Measurements from ENCODE around the gene MGAT3.

The MGAT3 gene

DNA sequence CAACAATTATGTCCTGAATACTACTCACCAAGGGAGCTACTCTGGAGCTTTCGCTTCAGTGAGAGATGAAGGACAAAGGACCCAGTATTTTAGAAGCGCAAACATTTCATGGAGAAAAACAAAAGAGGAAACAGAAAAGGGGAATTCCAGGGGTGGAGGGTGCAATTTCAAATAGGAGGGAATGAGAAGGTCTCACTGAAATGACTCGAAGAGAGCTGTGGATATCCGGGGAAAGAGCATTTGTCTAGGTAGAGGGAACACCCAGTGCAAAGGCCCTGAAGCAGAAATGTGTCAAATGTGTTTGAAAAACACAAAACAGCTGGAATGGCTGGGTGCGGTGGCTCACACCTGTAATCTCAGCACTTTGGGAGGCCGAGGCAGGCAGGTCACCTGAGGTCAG lies 73.3 kb downstream of the MGAT3 start:
- no peak for DNase-seq

DNA sequence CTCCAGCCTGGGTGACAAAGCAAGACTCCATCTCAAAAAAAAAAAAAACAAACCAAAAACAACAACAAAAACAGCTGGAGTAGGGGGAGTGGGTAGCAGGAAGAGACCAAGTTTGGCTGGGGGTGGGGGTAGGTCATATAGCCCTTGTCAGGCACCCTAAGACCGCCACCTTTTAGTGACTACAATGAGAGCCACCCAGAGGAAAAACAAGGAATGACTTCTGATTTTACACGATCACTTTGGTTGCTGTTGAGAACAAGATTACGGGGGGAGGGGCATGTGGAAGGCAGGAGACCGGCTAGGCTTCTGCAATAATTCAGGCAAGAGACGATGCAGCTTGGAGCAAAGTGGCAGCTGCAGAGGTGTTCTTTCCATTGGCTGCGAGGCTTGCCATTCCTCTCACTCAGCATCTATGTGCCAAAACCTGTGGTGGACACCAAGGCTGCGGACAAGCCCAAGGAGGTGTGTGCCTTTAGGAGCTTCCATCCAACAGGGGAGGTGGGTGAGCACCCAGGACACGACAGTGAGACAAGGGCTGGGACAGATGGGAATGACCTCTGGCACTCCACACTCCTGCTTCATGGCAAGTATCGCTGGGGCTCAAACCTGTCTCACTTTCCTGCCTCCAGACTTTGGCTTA lies 74.0 kb downstream of the MGAT3 start:
- no peak for DNase-seq

DNA sequence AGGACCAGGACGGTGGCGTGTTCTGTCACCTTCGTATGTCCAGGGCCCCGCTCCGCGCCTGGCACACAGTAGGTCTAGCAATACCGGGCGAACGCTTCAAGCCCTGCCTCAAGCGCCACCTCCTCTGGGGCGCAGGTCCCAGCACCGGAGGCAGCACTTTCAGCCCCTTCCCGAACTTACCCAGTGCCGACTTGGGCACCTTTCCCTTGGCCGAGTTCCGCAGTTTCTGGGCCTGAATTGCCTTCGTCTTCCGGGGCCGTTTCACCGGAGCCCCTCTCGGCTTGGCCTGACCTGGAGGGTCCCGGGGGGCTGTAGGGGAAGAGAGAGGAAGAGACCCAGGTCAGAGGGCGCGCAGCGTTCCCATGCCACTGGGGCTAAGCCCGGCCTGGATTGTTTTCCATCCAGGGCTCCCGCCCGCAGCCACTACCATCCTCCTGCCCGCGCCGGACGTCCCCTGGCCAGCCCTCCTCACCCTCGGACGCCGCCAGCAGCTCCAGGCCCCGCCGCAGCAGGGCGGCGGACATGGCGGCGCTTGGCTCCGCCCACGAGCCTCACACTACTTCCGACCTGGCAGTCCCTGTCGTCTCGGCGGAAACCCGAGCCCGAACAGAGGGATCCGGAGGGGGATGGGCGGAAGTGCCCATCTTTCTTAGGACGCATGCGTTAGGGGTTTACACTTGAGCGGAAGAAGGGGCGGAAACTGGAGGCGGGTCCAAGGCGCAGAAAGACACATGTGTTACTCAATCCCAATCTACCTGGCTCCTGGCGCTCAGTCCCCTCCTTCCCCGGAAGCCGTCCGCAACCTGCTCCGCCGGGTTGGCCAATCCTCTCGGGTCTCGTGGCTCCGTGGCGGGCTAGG lies 75.6 kb downstream of the MGAT3 start, which contains the start of gene RPS19BP1:
RPS19BP1 (minus strand) TSS at position 534 of the 859 bp plus-strand sequence; CDS start at position 524, 10 bp downstream.
- DNase-seq, result peak; percentile 79 to 100 (median 97)

DNA sequence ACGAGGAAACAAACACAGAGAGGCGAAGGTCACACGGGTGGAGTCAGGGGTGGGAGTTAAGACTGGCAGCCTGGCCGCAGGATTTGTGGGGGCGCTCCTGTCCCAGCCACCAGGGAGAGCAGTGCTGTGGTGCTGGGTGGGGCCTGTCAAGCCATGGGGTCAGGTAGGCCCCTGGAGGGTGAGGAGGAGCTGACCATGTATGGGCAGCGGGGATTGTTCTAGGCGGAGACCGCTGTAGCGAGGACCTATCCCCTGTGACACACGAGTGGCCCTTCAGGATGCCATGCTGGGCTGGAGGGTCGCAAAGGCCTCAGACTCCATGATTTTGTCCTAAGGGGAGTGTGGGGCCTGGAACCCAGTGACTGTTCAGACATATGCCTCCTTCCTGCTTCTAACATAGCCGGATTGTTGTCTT lies 77.3 kb downstream of the MGAT3 start:
- DNase-seq, result no peak

DNA sequence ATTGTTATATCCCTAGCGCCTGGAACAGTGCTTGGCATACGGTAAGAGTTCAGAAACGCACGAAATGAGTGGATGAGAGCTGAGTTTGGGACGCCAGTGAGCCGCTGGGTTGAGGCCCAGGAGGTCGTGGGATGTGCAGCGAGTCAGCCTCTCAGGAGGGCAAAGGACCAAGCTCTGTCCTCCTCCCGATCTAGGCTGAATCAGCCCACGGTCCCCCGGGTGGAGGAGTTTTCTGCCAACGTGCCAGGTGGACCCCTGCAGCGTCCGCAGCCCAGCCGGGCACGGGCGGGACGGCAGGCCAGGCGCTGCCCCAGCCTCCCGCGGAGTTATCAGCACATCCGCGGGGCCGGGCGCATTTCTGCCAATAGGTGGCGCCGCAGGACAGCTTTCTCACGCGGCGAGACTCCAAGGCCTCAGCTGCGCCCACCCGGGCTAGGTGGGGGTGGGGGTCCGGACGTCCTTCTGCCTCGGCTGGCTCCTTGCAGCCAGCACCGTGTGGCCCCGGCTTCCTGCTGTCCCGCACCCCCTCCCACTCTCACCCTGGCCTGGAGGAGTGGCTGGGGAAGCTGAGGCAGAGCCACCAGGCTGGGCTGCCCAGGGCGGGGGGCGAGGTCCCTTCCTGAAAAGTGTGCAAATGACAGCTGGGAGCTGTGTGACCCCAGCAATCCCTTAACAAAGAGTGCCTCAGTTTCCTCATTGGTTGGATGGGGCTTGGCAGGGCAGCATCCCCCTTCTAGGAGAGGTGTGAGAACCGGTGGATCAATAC lies 78.0 kb downstream of the MGAT3 start:
- DNase-seq, result peak in 12 of 14 donors; percentile 11 to 78 (median 56)

DNA sequence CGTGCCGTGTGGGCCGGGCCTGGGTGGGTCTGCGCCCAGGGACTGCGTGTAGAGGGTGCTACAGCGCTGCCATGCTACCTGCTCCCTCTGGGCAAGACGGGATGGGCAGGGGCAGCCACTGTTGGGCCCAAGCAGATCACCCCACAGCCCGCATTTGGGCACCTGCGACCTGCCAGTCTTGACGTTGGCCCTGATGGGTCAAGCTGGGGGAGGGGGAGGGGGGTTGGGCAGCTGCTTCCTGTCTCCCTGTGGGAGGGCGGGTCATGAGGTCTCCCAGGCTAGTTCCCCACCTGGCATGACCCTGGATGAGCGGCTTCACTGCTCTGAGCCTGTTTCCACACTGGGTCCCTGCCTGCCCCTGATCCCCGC lies 78.5 kb downstream of the MGAT3 start:
- no peak for DNase-seq

DNA sequence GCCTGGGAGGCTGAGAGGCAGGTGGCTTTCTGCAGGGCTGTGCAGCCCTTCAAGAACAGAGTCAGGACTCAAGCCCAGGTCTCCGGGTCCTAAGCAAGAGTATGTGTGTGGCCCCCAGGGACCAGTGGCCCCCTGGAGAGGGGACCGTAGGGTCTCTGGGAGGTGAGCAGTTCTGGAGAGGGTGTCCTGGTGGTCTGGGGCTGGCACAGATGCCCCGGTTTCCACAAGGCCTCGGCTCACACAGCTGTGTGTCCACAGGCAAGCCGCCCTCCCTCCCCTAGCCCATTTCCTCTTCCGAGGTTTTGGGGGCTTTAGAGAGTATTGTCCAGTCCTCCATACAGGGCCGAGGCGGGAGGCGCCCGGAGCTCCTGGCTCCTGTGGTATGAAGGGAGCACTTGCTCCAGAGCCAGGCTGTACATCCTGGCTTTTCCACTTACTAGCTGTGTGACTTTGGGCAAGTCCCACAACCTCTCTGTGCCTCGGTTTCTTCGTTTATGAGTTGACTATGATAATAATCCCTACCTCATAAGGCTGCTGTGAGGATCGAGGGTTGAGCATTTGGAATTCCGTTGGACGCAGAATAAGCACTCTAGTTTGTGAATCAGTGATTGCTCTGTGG lies 79.1 kb downstream of the MGAT3 start:
- no peak for DNase-seq

DNA sequence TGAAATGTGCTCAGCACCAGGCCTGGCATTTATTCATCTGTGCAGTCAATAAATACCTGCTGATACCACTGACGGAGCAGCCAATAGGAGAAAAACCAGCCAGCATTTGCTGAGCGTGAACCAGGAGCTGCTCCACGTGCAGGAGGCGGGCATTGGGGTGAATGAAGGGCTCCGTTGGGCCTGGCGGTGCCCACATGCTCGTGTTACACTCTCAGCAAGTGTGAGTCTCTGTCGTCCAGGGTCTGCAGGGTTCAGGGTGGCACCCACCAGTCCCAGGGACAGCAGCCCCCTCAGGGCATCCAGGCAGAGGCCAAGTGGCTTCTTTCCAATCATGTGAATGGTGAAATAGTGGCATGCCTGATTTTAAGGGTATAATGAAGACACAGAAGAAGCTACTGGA lies 79.9 kb downstream of the MGAT3 start:
- no peak for DNase-seq

DNA sequence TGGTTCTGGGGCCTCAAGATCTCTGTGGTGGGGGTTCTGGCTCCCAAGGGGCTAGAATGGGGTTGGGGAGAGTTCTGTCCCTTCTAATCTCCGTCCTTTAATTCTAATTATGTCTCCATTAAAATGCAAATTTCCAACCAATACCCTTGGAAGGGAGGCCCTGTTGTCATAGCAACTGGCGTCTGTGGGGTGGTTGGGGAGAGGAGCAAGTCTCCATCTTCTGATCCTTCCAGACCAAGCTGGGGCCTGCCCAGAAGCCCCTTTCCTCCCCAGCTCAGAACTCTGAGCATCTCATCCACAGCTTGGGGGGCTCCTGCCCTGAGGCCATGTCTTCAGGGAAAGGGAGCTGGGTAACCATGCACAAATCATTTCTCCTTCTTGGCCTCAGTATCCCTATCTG lies 81.2 kb downstream of the MGAT3 start:
- DNase-seq, result no peak

All from C1 segment of cervical spinal cord (tissue), 14 donors.